Skin epidermis (tissue), 12 donors: ENCODE data around the gene METTL21C.

Experiments
- H3K27ac ChIP-seq, 21 experiments: fragments of 200-600 bp; sonication (generic) in 11 of 21; one replicate each; pipeline ENCODE4 v1.5.0; 2020; ENCODE audit warnings: mild to moderate bottlenecking in 3 of 21, inconsistent platforms in 2 of 21, moderate library complexity in 2 of 21
- H3K4me3 ChIP-seq, 7 experiments: fragments of 200-600 bp; sonication (generic) in 2 of 7; one replicate each; pipeline ENCODE4 v1.5.0; 2020; ENCODE audit warnings: inconsistent platforms in 2 of 7, mild to moderate bottlenecking in 2 of 7, moderate library complexity in 1 of 7

Gene METTL21C

DNA sequence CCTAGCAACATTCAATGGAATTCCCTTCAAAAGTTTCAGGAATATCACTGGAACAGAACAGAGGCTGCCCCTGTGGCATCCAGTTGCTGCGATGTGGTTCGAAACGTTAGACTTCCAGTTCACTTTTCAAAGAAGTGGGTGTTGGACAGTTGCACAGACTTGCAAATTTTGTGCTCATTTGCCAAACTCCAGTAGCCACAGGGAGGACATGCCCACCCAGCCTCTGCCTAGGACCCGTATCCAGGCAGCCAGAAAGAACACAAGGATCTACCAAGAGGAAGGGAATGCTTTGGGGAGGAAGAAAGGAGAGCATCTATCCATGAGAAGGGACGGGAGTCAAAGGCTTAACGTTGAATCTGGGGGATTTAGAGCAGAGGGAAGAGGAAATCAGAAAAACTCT, at the start of gene METTL21C:
Gene METTL21C, minus strand, starts transcription at position 108 of the 400 bp plus-strand sequence. CDS start 546 bp downstream, outside the sequence.
- Histone ChIP-seq H3K4me3 (no peak within 1 kb of the TSS), H3K27ac (no peak within 1 kb of the TSS)

DNA sequence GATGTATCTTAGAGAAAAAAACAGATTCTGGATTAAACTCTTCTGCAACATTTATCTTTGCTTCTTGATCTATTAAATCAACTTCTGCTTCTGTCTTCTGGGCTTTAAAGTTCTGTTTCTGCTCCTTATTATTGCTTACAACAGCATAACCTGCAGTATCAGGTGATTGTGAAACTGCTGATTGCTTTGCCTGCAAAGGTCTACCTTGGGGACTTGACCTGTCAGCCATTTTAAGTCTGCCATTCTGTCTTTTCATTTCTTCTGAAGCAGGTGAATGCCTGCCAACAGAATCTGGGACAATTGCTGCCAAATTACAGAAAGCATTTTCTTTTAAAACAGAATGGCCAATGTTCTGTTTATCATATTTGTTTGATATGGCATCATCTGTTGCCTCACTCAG, 47.7 kb upstream of the METTL21C start:
- Histone ChIP-seq H3K4me3 (no peak overlapping the region), H3K27ac (no peak overlapping the region)

DNA sequence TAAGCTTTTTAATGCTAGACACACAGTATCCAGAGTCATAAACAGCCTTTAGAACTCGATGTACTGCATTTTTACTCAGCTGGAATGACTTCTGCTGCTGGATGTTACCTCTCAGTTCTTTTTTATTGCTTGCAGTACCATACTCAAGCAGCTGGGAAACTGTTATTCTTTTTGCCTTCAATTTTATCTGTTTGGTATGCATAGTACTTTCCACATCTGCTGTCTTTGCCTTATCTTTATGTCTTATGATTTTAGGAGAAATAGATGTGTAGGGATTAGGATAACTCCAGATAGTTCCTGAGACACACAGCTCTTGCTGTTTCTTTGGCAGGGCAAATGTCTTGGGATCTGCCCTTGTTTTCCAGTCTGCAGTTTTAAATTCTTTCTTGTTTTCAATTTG, 47.3 kb upstream of the METTL21C start:
- H3K4me3 ChIP-seq, result no peak overlapping the region
- no peak overlapping the region for H3K27ac ChIP-seq

DNA sequence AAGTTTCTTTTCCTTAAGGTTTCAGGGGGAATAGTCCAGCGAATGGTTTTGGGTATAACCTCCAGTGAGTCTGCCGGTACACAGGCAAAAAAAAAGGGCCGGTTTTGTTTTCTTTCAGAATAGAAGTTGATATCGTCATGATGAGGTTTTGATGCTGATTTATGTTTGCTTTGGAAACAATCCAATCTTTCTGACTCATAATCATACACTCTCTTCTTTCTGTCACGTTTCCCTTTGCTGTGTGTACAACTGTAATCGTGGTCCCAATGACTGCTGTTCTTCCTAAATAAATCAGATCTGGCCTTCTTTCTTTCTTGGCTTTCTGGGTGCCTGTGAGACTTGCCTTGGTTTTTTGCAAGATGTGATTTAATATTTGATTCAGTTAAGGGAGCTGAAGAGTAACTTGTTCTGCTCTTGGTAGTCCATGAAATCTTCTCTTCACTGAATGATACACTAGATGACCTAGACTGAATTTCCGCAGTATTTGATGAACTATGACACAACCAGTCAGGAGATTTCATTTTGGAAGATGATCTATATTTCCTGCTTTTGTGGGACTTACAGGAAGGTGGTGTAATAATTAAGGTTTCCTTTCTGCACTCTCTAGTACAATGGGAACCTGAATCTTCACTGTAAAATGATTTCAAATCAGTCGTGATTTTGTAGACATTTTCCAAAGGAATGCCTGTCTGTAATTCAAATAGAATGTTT, 34.9 kb upstream of the METTL21C start:
- Histone ChIP-seq H3K4me3 (no peak overlapping the region), H3K27ac (no peak overlapping the region)

DNA sequence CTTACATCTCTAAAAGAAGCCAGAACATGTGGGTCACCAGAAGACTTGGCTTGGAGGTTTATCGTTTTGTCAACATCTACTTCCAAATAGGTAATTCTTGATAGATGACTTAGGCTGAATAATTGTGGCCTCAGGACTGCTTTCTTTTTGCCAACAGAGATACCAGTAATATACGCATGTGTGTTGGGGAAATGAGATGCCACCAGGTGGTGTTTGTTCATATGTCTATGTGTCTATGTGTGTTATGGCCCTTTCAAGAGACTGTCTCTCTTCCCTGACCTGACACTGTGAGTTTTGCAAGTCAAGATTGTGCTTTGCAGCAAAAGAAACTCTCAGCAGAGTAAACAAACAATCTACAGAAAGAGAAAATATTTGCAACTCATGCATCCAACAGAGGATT, 31.6 kb upstream of the METTL21C start:
- Histone ChIP-seq H3K4me3 (no peak overlapping the region), H3K27ac (no peak overlapping the region)

DNA sequence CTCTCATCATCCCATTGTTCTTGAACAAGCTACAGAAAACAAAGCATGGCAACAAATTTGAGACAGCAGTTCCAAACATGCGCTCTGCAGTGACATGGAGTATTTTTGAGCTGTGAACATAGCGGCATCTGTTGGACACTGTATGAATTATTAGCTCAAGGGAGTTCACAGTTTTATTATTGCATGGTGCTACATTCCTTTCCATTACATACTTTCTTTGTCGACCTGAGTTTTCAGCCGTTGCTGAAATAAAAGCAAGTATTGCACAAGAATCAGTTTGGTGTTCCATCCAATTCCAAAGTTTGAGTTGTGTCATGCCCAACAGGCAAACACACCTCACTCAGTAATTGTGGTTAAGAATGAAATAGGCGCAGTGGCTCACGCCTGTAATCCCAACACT, 30.1 kb upstream of the METTL21C start:
- Histone ChIP-seq H3K4me3 (no peak overlapping the region), H3K27ac (no peak overlapping the region)

DNA sequence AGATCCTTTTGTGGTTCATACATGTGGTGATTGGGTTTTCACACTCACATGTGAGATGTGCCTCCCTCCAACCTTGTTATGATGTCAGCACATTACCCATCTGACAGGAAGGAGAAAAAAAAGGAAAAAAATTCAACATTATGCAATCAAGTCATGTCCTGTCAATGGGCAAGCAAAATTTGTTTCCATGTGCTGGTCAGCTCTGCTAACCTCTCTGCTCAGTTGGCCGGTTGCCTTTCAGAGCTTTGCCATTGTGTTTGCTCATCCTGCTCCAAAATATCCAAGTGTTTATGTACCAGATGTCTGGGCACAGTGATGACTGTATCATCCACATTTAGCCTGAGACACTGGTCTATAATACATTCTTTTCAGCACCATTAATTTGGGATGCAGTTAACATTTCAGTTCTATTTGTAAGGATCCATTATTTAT, 27.0 kb upstream of the METTL21C start:
- Histone ChIP-seq H3K27ac (no peak overlapping the region), H3K4me3 (no peak overlapping the region)

DNA sequence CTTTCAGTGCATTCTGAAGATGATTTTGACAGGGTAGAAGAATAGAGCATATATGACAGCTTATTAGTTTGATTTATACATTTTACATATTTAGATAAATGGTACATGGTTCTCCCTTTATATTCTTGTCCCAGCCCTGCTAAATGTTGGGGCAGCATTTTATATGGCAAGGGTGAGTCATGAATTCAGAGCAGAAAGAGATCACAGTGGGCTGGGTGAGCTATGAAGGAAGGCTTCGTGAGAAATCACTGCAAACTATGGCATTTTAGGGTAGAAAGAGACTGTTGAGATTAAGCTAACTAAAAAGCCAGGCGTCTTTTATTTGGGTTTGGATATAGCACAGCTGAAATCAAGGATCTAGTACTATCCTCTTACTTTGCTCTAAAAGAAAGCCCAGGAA, 23.9 kb upstream of the METTL21C start:
- Histone ChIP-seq H3K4me3 (no peak overlapping the region), H3K27ac (no peak overlapping the region)

DNA sequence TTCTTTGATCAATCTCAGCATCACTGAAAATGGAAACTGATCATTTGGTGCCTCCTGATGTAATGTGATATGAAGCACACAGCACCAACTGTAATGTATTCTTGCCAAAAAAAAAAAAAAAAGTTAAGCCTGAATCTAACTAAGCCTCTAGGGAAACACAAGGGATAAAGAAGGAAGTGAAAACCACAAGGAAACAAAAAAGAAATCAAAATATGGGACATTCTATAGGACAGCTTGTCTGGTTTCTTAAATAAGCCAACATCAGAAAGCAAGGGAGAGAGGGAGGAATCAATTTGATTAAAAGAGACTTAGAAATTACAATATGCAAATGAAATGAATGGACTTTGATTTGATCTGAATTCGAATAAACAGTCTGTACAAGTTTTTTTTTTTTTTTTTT, 20.6 kb upstream of the METTL21C start:
- no peak overlapping the region for H3K4me3 ChIP-seq
- no peak overlapping the region for H3K27ac ChIP-seq

DNA sequence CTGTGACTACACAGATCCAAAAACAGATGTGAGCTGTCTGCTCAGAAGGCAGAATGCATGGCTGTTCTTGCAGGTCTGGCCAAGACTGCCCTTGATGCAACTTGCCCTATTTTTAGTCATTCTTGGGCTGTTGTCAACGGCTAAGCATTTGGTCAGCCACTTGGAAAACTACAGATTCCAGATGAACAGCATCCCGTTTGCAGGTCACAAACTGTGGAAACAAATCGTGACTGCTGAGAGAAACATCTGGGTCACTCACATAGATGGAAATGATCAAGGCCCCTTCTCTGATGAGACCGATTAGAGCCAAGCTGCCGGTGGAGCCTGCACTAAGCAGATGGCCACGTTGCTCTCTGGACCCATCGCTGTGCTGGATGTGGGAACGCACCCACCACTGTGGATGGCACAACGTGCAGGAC, 15.4 kb upstream of the METTL21C start:
- Histone ChIP-seq H3K4me3 (no peak overlapping the region), H3K27ac (no peak overlapping the region)

DNA sequence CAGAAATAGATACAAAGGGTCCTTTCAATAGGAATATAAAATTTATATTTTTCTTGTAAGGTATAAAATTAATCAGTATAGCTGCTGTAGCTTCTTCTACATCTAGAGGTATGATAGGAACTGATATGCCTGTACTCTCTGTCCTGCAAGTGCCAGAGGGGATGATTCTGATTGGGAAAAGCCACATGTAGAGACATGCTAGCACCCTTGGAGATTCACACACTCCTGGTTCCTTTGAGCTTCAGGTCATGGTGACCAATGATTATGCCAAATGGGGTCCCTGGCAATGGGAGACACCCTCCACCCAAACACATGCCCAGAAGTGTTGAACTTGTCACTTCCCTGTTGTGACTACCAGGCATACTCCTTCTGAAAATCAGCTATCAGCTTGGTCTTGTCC, 14.7 kb upstream of the METTL21C start:
- H3K4me3 ChIP-seq, result no peak overlapping the region
- H3K27ac ChIP-seq, result no peak overlapping the region

DNA sequence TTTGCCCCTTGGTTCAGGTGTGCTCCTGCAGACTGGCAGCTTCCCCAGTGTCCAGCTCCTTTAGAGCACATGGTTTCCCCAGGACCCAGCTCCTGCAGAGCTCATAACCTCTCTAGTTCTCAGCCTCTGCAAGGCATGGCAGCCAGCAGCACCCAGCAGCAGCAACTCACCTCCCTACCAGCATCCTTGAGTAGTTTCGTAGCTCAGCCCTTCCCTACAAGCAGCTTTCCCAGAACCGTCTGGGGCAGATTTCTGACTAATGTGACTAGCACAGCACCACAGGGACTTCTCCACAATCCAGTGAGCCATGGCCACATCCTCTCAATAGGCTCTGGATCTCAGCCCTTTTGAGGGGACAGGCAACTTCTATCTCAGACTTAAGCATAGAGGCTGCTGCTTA, 14.1 kb upstream of the METTL21C start:
- Histone ChIP-seq H3K4me3 (no peak overlapping the region), H3K27ac (no peak overlapping the region)

DNA sequence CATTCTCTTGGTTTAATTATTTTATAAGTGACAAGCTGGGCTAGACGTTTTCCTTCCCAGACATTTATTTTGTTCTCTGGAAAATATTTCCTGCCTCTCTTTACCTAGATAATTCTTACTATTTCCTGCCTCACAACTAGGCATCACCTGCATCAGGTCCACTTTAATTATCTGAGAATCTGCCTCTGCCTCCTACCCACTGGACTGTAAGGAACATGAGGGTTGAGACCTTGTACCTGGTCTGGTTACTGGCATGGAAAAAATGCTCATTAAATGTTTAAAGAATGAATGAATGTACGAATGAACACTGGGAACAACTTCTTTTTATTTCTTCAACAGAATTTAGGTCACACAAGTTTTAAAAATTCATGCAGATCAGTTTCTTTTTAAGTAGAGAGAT, 13.4 kb upstream of the METTL21C start:
- Histone ChIP-seq H3K27ac (no peak overlapping the region), H3K4me3 (no peak overlapping the region)

DNA sequence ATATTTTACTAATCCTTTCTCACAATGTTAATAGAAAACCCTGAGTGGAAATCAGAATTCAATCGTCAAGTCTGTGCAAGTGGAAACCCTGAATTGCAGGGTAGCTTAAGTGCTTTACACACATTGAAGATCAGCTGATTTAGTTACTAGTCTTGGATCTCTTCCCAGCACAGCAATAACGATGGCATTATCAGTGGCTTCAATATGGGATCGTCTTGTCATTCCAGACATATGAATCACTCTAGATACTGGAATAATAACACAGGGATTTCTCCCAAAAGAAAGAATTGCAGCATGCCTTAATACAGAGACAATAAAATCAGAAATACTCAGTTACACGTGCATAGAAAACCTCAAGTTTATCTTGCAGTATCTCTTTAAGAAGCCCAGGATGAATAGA, 12.6 kb upstream of the METTL21C start:
- H3K27ac ChIP-seq, result no peak overlapping the region
- H3K4me3 ChIP-seq, result no peak overlapping the region

DNA sequence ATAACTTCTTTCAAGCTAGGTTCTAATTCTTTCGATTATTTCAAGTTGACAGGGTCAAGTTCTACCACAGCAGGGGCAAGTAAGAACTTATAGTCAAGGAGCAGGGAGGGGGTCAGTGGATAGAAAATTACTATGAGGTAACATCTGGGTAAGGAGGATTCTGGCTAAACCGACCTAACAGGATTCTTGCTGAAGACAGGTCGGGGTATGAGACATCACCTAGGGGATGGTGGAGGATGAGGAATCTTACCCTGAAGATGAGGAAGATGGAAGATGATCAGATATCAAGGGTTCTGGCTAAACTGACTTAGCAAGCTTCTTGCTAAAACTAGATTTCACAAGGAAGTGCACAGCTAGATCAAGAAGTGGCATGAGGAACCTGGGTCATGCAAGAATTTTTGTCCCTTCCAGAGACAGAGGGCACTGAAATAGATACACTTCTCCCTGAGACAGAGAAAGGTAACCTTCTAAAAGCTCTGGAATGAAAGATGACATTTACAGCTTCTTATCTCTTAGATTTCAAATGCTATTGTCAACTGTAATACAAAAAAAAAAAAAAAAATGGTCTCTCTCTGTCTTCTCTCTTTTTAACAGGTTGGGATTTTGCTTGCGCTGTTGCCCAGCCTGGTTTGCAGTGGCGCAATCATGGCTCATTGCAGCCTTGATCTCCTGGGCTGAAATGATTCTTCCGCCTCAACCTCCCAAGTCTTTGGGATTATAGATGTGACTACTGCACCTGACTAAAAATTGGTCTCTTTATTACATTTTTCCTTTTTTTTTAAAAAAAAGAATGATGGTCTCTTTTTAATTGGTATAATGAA, 9.6 kb upstream of the METTL21C start:
- H3K4me3 ChIP-seq, result no peak overlapping the region
- no peak overlapping the region for H3K27ac ChIP-seq

DNA sequence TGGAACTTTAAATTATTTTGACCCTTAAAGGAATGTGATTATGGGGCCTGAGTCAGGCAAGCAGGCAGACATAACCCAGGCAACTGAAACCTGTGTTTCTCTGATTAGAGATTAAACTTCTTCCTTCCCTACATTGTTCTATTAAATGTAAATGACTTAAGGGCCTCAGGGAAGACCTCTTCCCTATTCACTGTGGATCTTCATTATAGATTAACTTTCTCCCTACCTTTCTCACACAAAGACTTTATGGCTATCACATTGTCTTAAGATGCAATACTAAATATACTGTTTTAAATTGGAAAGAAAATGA, 8.8 kb upstream of the METTL21C start:
- no peak overlapping the region for H3K4me3 ChIP-seq

DNA sequence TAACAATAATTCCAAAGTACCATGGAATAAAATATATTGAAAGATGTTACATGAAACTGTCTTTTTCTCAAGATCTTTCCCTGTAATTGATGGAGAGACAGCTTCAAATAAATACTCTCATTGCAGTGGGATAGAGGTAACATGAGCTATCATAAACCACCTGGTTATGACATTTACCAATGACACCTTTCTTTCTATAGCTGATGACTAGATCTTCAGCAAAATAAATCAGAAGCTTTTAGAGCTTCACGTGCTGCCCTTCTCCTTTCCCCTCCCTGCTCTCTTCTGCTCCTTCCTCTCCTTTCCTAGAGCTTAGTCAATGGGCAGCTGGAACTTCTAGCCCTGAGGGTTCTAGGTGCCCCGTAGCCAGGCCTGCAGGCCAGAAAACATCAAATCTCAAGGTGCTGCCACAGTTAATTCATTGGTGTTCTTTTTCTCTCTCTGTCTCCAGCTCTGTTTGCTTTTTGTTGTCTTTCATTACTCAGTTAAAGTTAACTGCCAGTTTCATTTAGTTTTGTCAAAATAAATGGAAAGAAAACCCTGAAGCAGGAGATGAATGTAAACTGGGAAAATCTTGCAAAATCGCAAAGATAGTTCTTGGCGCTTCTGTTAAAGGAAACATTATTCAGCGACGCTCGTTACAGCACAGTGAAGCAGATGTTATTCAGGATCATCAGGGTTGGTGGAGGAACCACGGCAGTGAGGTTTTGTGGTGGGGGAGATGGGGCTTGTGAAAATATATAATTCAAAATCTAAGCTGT, 8.3 kb upstream of the METTL21C start:
- Histone ChIP-seq H3K4me3 (no peak overlapping the region), H3K27ac (no peak overlapping the region)

More for the DNA sequence above, 8.8 kb upstream of the METTL21C start:
- no peak overlapping the region for H3K27ac ChIP-seq

DNA sequence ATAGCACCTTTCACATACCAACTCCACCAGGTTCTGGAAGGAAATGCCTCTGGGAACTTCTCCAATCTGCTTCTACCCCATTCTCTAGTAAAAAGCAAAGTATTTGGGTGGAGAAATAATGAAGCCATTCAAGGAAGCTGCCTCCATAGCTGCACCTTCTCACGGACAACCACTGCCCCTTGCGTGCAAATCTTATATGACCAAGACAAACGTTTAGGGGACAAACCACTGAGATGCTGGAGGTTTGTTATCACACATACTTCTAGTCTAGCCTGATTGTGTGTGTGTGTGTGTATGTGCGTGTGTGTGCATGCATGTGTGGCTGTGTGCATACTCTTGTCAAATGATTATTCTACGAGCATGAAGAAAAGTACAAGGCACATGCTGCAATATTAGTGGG, 6.5 kb upstream of the METTL21C start:
- H3K27ac ChIP-seq, result peak overlapping the region in 3 of 21 experiments; percentile 19 to 60 (median 49)

DNA sequence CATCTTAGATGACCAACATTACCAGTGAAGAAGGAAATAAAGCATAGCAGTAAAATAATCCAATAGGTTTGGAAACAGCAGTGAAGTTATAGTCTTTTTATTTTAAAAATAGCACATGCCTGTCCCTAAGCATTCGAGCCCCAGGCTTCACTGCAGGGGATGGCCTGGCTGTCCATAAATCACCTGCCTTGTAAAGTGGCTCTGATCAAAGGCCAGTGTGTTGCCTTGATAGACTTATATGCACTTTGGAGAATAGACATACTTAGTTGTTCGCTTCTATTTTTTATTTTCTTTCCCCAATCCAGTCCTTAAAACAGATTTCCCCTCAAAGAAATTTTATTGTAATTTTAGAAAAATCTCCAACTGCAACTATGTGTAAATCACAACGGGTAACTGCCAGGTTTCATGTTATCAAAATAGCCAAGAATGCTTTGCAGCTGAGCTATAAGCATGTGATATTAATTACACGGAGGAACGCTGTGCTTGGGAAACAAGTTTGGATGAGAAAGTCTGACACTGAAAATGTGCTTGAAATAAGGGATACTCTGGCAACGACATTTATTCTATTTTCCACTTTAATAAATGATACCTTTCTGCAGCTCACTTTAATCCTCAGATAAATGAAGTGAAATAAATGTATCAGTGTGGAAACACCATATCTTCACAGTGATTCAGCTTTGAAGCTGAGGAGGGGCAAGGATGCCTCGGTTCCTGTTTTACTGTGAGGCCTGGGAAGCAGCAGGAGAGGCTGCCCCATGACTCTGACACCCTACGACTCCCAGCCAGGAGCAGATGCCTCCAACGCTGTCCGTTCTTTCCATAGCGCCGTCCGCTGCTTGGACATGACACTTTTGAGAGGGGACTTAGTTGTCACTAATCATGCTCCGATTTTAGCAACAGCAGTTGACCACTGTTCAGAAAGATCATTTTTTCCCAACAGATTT, 5.5 kb upstream of the METTL21C start:
- no peak overlapping the region for H3K4me3 ChIP-seq
- peak overlapping the region in 3 of 21 experiments; percentile 19 to 60 (median 49) for H3K27ac ChIP-seq

More for the DNA sequence above, 6.5 kb upstream of the METTL21C start:
- no peak overlapping the region for H3K4me3 ChIP-seq

DNA sequence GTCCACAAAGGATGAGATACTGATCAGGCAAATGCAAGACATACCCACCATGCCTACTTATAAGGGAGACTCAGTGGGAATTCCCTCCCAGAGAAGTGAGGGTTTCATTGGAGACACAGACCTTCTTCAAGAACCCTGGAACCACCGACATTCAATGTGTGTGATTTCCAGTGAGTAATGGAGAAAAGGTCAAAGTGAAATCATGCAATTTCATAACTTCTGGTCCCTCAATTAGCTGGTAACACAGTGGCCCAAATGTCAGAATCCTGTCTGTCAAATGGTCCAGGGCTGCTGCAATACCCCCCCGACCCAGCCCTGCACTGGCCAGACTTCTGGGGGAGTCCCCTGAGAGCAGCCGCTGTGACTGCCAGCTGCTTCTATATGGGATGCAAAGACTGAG, 4.7 kb upstream of the METTL21C start:
- Histone ChIP-seq H3K27ac (no peak overlapping the region), H3K4me3 (no peak overlapping the region)
